ENCODE results near the gene IKZF1. TPM values are rescaled to one million over a fixed set of nuclear protein-coding genes. Genes with fewer than 3 reads are reported as not detected.

The IKZF1 gene
- total and polyA plus RNA-seq, 2 of the 13 experiments (the other 11 are each of a cell fraction or from before 2014, with no cell fraction given) = not detected

- no peak overlapping the region for H3K4me2 ChIP-seq (ENCODE audit: low read depth, low read length)
- H3K4me1 ChIP-seq (ENCODE audit: insufficient read depth, low read length) = no peaks in the 10 kb centered on the region
- H3K9me3 ChIP-seq (ENCODE audit: low read length) = no peaks in the 10 kb centered on the region
- H3K79me2 ChIP-seq (ENCODE audit: insufficient read depth, low read length) = no peaks in the 10 kb centered on the region
- TF ChIP-seq MLLT10 (CRISPR knock-in tag; IDR thresholded peaks at IDR 0.05) = no peak
- TF ChIP-seq, protein P1, sequence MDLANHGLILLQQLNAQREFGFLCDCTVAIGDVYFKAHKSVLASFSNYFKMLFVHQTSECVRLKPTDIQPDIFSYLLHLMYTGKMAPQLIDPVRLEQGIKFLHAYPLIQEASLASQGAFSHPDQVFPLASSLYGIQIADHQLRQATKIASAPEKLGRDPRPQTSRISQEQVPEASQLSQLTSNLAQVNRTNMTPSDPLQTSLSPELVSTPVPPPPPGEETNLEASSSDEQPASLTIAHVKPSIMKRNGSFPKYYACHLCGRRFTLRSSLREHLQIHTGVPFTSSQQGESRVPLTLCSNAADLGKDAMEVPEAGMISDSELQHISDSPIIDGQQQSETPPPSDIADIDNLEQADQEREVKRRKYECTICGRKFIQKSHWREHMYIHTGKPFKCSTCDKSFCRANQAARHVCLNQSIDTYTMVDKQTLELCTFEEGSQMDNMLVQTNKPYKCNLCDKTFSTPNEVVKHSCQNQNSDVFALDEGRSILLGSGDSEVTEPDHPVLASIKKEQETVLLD (CRISPR knock-in tag; IDR thresholded peaks at IDR 0.05; ENCODE audit: low read depth) = no peak
- TF ChIP-seq RNF2 (conservative IDR thresholded peaks at IDR 0.05; ENCODE audit: low read depth) = no peak
- no peak for TF ChIP-seq ZFAT (CRISPR knock-in tag; conservative IDR thresholded peaks at IDR 0.05)
- TF ChIP-seq PHB2 (IDR thresholded peaks at IDR 0.05; ENCODE audit: partially characterized antibody) = no peak
- no peak for TF ChIP-seq FOSL2 (CRISPR knock-in tag; IDR thresholded peaks at IDR 0.05)
- TF ChIP-seq, protein P2, sequence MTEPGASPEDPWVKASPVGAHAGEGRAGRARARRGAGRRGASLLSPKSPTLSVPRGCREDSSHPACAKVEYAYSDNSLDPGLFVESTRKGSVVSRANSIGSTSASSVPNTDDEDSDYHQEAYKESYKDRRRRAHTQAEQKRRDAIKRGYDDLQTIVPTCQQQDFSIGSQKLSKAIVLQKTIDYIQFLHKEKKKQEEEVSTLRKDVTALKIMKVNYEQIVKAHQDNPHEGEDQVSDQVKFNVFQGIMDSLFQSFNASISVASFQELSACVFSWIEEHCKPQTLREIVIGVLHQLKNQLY (CRISPR knock-in tag; IDR thresholded peaks at IDR 0.05) = no peak
- no peak for TF ChIP-seq ZNF558 (CRISPR knock-in tag; IDR thresholded peaks at IDR 0.05; ENCODE audit: borderline replicate concordance)
- H4K20me1 ChIP-seq (ENCODE audit: insufficient read depth, low read length) = no peaks in the 10 kb centered on the region
- no TSS peak for BruUV-seq (replicated peaks)
- ChIA-PET POLR2A (no interaction called here), CTCF (ENCODE audit: low intra/inter-chr PET ratio, low total read pairs) (no interaction called here)
- H3K36me3 ChIP-seq (replicated peaks in 1 of 2; ENCODE audit: control insufficient read depth in 1 of 2, insufficient read depth in 2 of 2, low read length in 2 of 2) = no peaks in the 10 kb centered on the region
- H3K27ac ChIP-seq (ENCODE audit: extremely low read length, insufficient read depth, low read length) = no peak overlapping the region
- FAIRE-seq = no peak
- no peak overlapping the region for H3K9ac ChIP-seq (ENCODE audit: insufficient read depth, low read depth, low read length)
- H2AFZ ChIP-seq (ENCODE audit: low read length) = no peak overlapping the region
- in situ Hi-C loops (cut with HindIII; ENCODE audit: extremely low pct_ligation_motif_present, low pct_unique_long_range_greater_than_20kb) = no loop called here
- WGBS (ENCODE audit: low lambda C conversion rate) = 12% methylated on average over 4 of the region's 4 CpGs
- intact Hi-C loops (cut with micrococcal nuclease; ENCODE audit: unreplicated experiment) = no loop called here
- H3K27me3 ChIP-seq (ENCODE audit: control insufficient read depth in 1 of 2, insufficient read depth in 2 of 2, low read length in 2 of 2) = no peaks in the 10 kb centered on the region; a peak in 1 of 5 replicates
- no peak overlapping the region for H3K4me3 ChIP-seq (replicated peaks in 1 of 3; ENCODE audit: insufficient read depth in 1 of 3, low read depth in 2 of 3, low read length in 3 of 3)
- no peak for DNase-seq (ENCODE audit: low spot score)
- ATAC-seq = no peak
These were observed 36.3 kb upstream of the IKZF1 start for GRCh38 chr7:50268223-50268622.

GRCh38 chr7:50268990-50269389 is 35.5 kb upstream of the IKZF1 start:
- Histone ChIP-seq H3K9ac (ENCODE audit: insufficient read depth, low read depth, low read length) (no peak overlapping the region), H3K79me2 (ENCODE audit: insufficient read depth, low read length) (no peaks in the 10 kb centered on the region), H3K27me3 (ENCODE audit: control insufficient read depth in 1 of 2, insufficient read depth in 2 of 2, low read length in 2 of 2) (no peaks in the 10 kb centered on the region; a peak in 1 of 5 replicates), H4K20me1 (ENCODE audit: insufficient read depth, low read length) (no peaks in the 10 kb centered on the region), H3K4me3 (replicated peaks in 1 of 3; ENCODE audit: insufficient read depth in 1 of 3, low read depth in 2 of 3, low read length in 3 of 3) (no peak overlapping the region), H3K9me3 (ENCODE audit: low read length) (no peaks in the 10 kb centered on the region), H3K27ac (ENCODE audit: extremely low read length, insufficient read depth, low read length) (no peak overlapping the region), H3K4me2 (ENCODE audit: low read depth, low read length) (no peak overlapping the region), H3K4me1 (ENCODE audit: insufficient read depth, low read length) (no peaks in the 10 kb centered on the region), H2AFZ (ENCODE audit: low read length) (no peak overlapping the region), H3K36me3 (replicated peaks in 1 of 2; ENCODE audit: control insufficient read depth in 1 of 2, insufficient read depth in 2 of 2, low read length in 2 of 2) (no peaks in the 10 kb centered on the region)
- FAIRE-seq (no peak), DNase-seq (ENCODE audit: low spot score) (no peak), ATAC-seq (no peak)
- POLR2A ChIA-PET = no interaction called here
- BruUV-seq (replicated peaks) = no TSS peak
- 20% methylated on average over 3 of the region's 3 CpGs for WGBS (ENCODE audit: low lambda C conversion rate)
- intact Hi-C loops (cut with micrococcal nuclease; ENCODE audit: unreplicated experiment) (no loop called here), in situ Hi-C loops (cut with HindIII; ENCODE audit: extremely low pct_ligation_motif_present, low pct_unique_long_range_greater_than_20kb) (no loop called here)
- CTCF ChIA-PET (ENCODE audit: low intra/inter-chr PET ratio, low total read pairs) = no interaction called here
- TF ChIP-seq, protein P3, sequence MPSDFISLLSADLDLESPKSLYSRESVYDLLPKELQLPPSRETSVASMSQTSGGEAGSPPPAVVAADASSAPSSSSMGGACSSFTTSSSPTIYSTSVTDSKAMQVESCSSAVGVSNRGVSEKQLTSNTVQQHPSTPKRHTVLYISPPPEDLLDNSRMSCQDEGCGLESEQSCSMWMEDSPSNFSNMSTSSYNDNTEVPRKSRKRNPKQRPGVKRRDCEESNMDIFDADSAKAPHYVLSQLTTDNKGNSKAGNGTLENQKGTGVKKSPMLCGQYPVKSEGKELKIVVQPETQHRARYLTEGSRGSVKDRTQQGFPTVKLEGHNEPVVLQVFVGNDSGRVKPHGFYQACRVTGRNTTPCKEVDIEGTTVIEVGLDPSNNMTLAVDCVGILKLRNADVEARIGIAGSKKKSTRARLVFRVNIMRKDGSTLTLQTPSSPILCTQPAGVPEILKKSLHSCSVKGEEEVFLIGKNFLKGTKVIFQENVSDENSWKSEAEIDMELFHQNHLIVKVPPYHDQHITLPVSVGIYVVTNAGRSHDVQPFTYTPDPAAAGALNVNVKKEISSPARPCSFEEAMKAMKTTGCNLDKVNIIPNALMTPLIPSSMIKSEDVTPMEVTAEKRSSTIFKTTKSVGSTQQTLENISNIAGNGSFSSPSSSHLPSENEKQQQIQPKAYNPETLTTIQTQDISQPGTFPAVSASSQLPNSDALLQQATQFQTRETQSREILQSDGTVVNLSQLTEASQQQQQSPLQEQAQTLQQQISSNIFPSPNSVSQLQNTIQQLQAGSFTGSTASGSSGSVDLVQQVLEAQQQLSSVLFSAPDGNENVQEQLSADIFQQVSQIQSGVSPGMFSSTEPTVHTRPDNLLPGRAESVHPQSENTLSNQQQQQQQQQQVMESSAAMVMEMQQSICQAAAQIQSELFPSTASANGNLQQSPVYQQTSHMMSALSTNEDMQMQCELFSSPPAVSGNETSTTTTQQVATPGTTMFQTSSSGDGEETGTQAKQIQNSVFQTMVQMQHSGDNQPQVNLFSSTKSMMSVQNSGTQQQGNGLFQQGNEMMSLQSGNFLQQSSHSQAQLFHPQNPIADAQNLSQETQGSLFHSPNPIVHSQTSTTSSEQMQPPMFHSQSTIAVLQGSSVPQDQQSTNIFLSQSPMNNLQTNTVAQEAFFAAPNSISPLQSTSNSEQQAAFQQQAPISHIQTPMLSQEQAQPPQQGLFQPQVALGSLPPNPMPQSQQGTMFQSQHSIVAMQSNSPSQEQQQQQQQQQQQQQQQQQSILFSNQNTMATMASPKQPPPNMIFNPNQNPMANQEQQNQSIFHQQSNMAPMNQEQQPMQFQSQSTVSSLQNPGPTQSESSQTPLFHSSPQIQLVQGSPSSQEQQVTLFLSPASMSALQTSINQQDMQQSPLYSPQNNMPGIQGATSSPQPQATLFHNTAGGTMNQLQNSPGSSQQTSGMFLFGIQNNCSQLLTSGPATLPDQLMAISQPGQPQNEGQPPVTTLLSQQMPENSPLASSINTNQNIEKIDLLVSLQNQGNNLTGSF (CRISPR knock-in tag; IDR thresholded peaks at IDR 0.05) = no peak
- no peak for TF ChIP-seq SETDB1 (CRISPR knock-in tag; IDR thresholded peaks at IDR 0.05; ENCODE audit: borderline replicate concordance)
- TF ChIP-seq MXD1 (CRISPR knock-in tag; IDR thresholded peaks at IDR 0.05) = no peak
